ENCODE results near the gene PREB.

DNA sequence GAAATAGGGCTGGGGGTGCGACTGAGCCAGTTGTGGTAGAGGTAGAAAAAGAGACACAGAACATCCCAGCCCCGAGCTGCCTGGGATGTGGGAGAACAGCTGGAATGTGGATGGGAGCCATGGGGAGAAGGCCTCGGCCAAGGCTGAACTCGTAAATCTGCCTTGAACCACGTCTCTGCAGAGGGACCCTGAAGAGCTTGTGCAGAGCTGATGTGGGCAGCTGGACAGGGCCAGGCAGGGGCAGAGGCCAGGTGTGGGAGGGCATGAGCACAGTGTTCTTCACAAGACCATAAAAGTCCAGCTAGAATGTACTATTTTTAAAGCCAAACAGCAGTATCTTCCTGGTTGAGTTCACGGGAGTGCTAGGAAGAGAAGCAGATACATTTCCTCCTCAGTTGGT is 20.1 kb upstream of the PREB start:
- TF ChIP-seq POLR2AphosphoS5 (IDR thresholded peaks at IDR 0.05; ENCODE audit: low read depth, low read length): no peak
- TF ChIP-seq, protein P1, sequence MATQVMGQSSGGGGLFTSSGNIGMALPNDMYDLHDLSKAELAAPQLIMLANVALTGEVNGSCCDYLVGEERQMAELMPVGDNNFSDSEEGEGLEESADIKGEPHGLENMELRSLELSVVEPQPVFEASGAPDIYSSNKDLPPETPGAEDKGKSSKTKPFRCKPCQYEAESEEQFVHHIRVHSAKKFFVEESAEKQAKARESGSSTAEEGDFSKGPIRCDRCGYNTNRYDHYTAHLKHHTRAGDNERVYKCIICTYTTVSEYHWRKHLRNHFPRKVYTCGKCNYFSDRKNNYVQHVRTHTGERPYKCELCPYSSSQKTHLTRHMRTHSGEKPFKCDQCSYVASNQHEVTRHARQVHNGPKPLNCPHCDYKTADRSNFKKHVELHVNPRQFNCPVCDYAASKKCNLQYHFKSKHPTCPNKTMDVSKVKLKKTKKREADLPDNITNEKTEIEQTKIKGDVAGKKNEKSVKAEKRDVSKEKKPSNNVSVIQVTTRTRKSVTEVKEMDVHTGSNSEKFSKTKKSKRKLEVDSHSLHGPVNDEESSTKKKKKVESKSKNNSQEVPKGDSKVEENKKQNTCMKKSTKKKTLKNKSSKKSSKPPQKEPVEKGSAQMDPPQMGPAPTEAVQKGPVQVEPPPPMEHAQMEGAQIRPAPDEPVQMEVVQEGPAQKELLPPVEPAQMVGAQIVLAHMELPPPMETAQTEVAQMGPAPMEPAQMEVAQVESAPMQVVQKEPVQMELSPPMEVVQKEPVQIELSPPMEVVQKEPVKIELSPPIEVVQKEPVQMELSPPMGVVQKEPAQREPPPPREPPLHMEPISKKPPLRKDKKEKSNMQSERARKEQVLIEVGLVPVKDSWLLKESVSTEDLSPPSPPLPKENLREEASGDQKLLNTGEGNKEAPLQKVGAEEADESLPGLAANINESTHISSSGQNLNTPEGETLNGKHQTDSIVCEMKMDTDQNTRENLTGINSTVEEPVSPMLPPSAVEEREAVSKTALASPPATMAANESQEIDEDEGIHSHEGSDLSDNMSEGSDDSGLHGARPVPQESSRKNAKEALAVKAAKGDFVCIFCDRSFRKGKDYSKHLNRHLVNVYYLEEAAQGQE (IDR thresholded peaks at IDR 0.05; ENCODE audit: insufficient read depth in 1 of 2, low read depth in 2 of 2, low read length in 2 of 2): no peak

All from PFSK-1 (cell line).